Thymus (tissue), 11 donors: ENCODE measurements around the gene ARHGDIG. TPM values are rescaled to one million over a fixed set of nuclear protein-coding genes. Genes with fewer than 3 reads are reported as not detected.

Experiments used
- DNase-seq, 9 donors: peaks; one replicate each; pipeline ENCODE4 v3.0.0-alpha.2; 2013; ENCODE audit warnings: low spot score in 9 of 9, low read depth in 6 of 9, missing footprints in 1 of 9
- H3K27ac ChIP-seq, 2 donors: one replicate each; pipeline ENCODE4 v1.5.1; 2013; ENCODE audit warnings: control low read depth in 1 of 2, low read depth in 1 of 2, low read length in 1 of 2, mild to moderate bottlenecking in 1 of 2, moderate library complexity in 1 of 2
- H3K27me3 ChIP-seq, 2 donors: one replicate each; pipeline ENCODE4 v1.5.1; 2013; ENCODE audit warnings: low read length in 1 of 2; ENCODE audit not compliant: control insufficient read depth in 2 of 2, insufficient read depth in 1 of 2
- H3K36me3 ChIP-seq, 2 donors: one replicate each; pipeline ENCODE4 v1.5.1; 2013; ENCODE audit warnings: low read length in 1 of 2, mild to moderate bottlenecking in 1 of 2, moderate library complexity in 1 of 2; ENCODE audit not compliant: control insufficient read depth in 2 of 2, insufficient read depth in 2 of 2
- H3K4me1 ChIP-seq, 2 donors: one replicate each; pipeline ENCODE4 v1.5.1; 2013; ENCODE audit warnings: low read length in 2 of 2; ENCODE audit not compliant: control insufficient read depth in 2 of 2, insufficient read depth in 2 of 2
- H3K4me3 ChIP-seq, 2 donors: one replicate each; pipeline ENCODE4 v1.5.1; 2013; ENCODE audit warnings: low read length in 2 of 2, control low read depth in 1 of 2, mild to moderate bottlenecking in 1 of 2
- H3K9me3 ChIP-seq, 2 donors: one replicate each; pipeline ENCODE4 v1.5.1; 2013; ENCODE audit warnings: low read length in 1 of 2, mild to moderate bottlenecking in 1 of 2; ENCODE audit not compliant: control insufficient read depth in 2 of 2, insufficient read depth in 1 of 2
- WGBS: extraction: QIAGEN DNeasy Blood & Tissue Kit; methylation state at CpG from one replicate; pipeline ENCODE4 v1.1.7; 2013; 5-methylcytosine and 5-hydroxymethylcytosine counted together
- polyA plus RNA-seq: library from polyadenylated mRNA; stranded (reverse); fragments of 200-250 nt; gene quantifications from one replicate; pipeline ENCODE4 v1.2.3, GENCODE V29; 2013
- total RNA-seq: library from RNA; stranded (reverse); fragments of 120-200 nt; gene quantifications from one replicate; pipeline ENCODE4 v1.2.4, GENCODE V29; 2013
- donor health status: healthy.

ARHGDIG gene
- total and polyA plus RNA-seq, 2 donors: 0.09 to 0.52 TPM

- H3K27ac ChIP-seq: no peak overlapping the region
- H3K4me3 ChIP-seq: no peak overlapping the region
- H3K27me3 ChIP-seq: no peaks in the 10 kb centered on the region
- peaks cover 46 to 72% of the 10 kb centered on the region in 2 donors for H3K36me3 ChIP-seq
- peaks cover 0 to 15% of the 10 kb centered on the region in 2 donors for H3K9me3 ChIP-seq
- no peaks in the 10 kb centered on the region for H3K4me1 ChIP-seq
- no peak for DNase-seq
- 98% methylated on average over 25 of the region's 25 CpGs for WGBS
These were observed 9.8 kb downstream of the ARHGDIG start for GRCh38 chr16:290015-290680.

DNA sequence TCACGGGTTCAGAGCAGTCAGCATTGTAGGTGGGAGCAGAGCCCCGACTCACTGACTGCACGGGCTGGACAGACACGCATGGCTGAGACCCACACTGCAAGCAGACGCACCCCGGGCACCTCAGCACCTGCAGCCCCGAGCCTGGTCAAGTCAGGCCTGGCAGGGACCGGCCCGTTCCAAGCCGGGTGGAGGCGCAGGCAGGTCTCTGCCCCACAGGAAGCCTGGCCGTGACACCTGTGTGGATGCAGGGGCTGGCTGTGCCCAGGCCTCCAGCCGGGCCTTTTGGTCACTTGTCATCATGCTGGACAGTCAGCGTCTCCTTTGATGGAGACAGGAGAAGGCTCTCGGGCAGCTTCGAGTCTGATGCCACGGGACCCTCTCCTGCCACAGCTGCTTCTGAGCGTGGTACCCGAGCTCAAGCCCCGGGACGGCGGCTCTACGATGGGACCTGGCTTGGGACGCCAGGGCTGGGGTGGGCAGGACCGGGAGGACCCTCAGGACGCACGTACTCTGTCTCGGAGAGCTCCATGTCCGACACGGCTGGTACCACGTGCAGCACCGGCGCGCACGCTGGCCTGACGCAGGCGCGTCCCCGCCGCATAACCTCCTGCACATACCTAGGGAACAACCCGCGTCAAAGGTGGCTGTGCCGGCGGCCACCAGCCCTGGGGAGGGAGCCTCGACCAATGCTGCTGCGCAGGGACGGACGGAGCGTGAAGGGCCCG is 10.5 kb downstream of the ARHGDIG start:
- H3K9me3 ChIP-seq: peaks cover 0 to 15% of the 10 kb centered on the region in 2 donors
- H3K27me3 ChIP-seq: no peaks in the 10 kb centered on the region
- H3K27ac ChIP-seq: no peak overlapping the region
- DNase-seq: no peak
- peaks cover 46 to 74% of the 10 kb centered on the region in 2 donors for H3K36me3 ChIP-seq
- H3K4me1 ChIP-seq: no peaks in the 10 kb centered on the region
- H3K4me3 ChIP-seq: no peak overlapping the region
- 98% methylated on average over 50 of the region's 50 CpGs for WGBS

GRCh38 chr16:291539-291938 is 11.1 kb downstream of the ARHGDIG start:
- Histone ChIP-seq H3K4me1 (no peaks in the 10 kb centered on the region), H3K36me3 (peaks cover 47 to 78% of the 10 kb centered on the region in 2 donors), H3K27ac (no peak overlapping the region), H3K4me3 (no peak overlapping the region), H3K9me3 (peaks cover 0 to 10% of the 10 kb centered on the region in 2 donors), H3K27me3 (no peaks in the 10 kb centered on the region)
- no peak for DNase-seq
- WGBS: 91% methylated on average over 17 of the region's 17 CpGs

DNA sequence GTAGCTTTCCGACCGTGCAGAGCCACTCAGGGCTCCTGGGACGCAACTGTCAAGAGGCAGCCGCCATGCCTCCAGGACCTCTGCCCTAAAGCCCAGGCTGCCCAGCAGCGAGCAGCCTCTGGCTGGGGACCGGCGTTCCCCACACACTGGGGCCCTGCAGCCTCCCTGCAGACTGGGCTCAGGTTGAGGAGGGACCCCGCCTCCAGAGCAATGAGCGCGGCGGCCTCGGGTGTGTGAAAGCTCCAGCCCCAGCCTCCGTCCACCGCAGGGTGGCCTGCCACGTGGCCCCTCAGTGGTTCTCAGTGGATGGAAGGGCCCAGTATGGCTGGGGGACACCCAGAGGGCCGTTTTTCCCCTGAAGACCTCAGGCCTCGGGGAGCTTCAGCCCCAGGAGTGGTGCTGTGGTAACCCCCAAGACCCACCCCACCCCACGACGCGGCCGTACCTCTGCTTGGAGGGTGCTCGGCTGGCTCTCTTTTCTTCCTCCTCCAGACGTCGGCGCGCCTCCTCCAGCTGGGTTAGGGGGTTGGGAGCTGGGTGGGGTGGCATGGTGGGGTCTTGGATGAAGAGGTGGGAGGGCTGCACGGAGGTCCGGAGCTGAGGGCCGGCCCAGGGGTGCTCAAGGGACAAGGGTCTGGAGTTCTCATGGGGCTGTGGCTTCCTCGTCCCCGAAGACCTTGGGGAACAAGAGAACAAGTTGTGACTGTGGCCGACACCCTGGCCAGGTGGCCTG is 12.8 kb downstream of the ARHGDIG start:
- DNase-seq: no peak
- H3K4me3 ChIP-seq: no peak overlapping the region
- 98% methylated on average over 32 of the region's 32 CpGs for WGBS

DNA sequence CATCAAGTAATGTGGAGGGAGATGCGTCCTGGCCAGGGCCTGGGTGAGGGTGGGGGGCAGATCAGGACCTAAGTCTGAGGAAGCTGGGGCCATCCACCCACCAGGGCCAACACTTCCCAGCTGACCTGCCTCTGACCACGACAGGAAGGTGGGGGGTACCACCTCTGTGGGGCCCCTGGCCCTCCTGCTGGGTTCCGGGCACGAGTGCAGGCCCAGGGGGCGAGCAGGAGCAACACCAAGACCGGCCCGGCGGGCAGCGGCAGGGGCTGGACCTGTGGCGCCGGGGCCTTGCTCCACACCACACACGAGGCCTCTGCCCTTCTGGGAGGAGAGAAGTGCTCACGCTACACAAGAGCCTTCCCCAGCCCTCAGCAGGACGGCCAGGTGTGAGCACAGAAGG is 15.9 kb downstream of the ARHGDIG start:
- Histone ChIP-seq H3K4me3 (no peak overlapping the region), H3K27me3 (no peaks in the 10 kb centered on the region), H3K9me3 (no peaks in the 10 kb centered on the region), H3K36me3 (peaks cover 21 to 63% of the 10 kb centered on the region in 2 donors), H3K4me1 (no peaks in the 10 kb centered on the region), H3K27ac (no peak overlapping the region)
- WGBS: 98% methylated on average over 14 of the region's 14 CpGs
- no peak for DNase-seq

More for the DNA sequence above, 12.8 kb downstream of the ARHGDIG start:
- no peaks in the 10 kb centered on the region for H3K4me1 ChIP-seq
- no peak overlapping the region for H3K27ac ChIP-seq
- no peaks in the 10 kb centered on the region for H3K27me3 ChIP-seq
- peaks cover 47 to 78% of the 10 kb centered on the region in 2 donors for H3K36me3 ChIP-seq
- H3K9me3 ChIP-seq: no peaks in the 10 kb centered on the region

- Histone ChIP-seq H3K4me3 (no peak overlapping the region), H3K36me3 (peaks cover 17 to 56% of the 10 kb centered on the region in 2 donors), H3K27ac (no peak overlapping the region), H3K4me1 (no peaks in the 10 kb centered on the region), H3K27me3 (no peaks in the 10 kb centered on the region), H3K9me3 (no peaks in the 10 kb centered on the region)
- WGBS: 98% methylated on average over 37 of the region's 37 CpGs
- no peak for DNase-seq
These were observed 16.6 kb downstream of the ARHGDIG start for GRCh38 chr16:296806-297510.

GRCh38 chr16:297832-298231 is 17.4 kb downstream of the ARHGDIG start:
- no peaks in the 10 kb centered on the region for H3K27me3 ChIP-seq
- no peaks in the 10 kb centered on the region for H3K4me1 ChIP-seq
- no peak overlapping the region for H3K4me3 ChIP-seq
- WGBS: 98% methylated on average over 32 of the region's 32 CpGs
- no peak for DNase-seq
- H3K9me3 ChIP-seq: no peaks in the 10 kb centered on the region
- H3K36me3 ChIP-seq: peaks cover 17 to 50% of the 10 kb centered on the region in 2 donors
- no peak overlapping the region for H3K27ac ChIP-seq

DNA sequence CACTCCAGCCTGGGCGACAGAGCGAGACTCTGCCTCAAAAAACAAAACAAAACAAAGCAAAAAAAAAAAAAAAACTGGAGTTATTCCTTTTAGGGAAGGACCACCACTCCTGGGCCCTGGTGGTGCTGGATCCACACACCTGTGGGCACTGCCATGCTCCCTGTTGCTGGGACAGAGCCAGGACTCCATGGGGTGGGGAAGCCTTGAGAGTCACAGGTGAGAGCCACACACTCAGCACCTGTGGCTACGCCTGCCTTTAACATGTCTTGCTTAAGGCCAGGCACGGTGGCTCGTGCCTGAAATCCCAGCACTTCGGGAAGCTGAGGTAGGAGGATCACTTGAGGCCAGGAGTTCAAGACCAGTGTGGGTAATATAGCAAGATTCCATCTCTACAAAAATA is 20.8 kb downstream of the ARHGDIG start:
- H3K36me3 ChIP-seq: peaks cover 25 to 60% of the 10 kb centered on the region in 2 donors
- H3K9me3 ChIP-seq: no peaks in the 10 kb centered on the region
- H3K4me1 ChIP-seq: no peaks in the 10 kb centered on the region
- no peaks in the 10 kb centered on the region for H3K27me3 ChIP-seq
- no peak overlapping the region for H3K27ac ChIP-seq
- WGBS: 96% methylated on average over 6 of the region's 6 CpGs
- DNase-seq: no peak
- no peak overlapping the region for H3K4me3 ChIP-seq
